ENCODE results near the gene KCTD5. TPM values are rescaled to one million over a fixed set of nuclear protein-coding genes. Genes with fewer than 3 reads are reported as not detected.

Gene KCTD5
- total RNA-seq, 4 donors from 2014 or later, result 15.1 to 31.1 (median 19.5) TPM

DNA sequence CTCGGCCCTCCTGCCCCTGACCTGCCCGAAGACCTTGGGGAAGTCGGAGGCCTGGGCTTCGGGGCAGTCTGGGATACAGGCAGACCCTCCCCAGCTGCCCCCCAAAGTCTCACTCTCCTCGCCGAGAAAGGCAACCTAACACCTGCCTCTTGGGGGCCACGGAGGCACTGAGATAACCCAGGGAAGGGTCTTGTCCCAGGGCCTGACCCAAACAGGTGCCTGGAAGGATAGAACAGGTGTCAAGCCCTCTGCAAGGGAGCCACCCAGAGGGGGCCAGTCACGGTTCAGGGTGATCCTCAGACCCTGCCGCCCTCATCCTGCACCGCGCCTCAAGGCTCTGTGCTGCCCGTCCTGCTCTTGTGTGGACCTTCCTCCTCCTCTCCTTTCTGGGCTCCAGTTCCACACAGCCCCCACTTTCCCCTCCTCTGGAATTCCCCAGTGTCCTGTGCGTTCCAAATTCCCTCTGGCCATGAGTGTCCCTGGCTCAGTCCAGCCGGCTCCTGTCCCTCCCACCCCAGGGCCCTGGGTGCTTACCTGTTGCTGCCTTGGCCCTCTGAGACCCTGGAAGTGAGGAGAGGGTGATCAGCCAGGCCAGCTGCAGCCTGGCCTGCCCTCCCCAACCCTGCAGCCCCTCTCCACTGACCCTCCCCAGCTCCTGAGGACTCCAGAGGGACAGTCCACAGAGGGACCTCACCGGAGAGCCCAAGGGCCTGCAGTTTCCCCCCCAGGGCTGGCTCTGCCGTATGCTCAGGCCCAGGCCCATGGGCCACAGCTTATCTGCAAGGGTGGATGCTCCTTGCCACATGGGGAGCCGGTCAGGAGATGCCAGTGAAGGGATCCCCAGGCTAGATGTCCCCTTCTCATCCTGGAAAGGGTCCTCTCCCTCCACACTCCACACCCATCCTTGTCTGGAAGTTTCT, 33.9 kb downstream of the KCTD5 start:
- peak overlapping the region in 1 of 2 donors; percentile 6 for H3K4me3 ChIP-seq
- peaks cover 21% of the 10 kb centered on the region for H3K27me3 ChIP-seq
- TF ChIP-seq EP300 (IDR thresholded peaks at IDR 0.05) (no peak), POLR2AphosphoS5 (IDR thresholded peaks at IDR 0.05) (no peak), POLR2A (IDR thresholded peaks at IDR 0.05) (no peak)
- TF ChIP-seq, protein P1, sequence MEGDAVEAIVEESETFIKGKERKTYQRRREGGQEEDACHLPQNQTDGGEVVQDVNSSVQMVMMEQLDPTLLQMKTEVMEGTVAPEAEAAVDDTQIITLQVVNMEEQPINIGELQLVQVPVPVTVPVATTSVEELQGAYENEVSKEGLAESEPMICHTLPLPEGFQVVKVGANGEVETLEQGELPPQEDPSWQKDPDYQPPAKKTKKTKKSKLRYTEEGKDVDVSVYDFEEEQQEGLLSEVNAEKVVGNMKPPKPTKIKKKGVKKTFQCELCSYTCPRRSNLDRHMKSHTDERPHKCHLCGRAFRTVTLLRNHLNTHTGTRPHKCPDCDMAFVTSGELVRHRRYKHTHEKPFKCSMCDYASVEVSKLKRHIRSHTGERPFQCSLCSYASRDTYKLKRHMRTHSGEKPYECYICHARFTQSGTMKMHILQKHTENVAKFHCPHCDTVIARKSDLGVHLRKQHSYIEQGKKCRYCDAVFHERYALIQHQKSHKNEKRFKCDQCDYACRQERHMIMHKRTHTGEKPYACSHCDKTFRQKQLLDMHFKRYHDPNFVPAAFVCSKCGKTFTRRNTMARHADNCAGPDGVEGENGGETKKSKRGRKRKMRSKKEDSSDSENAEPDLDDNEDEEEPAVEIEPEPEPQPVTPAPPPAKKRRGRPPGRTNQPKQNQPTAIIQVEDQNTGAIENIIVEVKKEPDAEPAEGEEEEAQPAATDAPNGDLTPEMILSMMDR (IDR thresholded peaks at IDR 0.05), result no peak
- WGBS, 2 donors (ENCODE audit: low coverage in 1 of 2), result 49 to 50% methylated on average over 2 to 4 of the region's 17 CpGs
- H3K27ac ChIP-seq, result no peak overlapping the region
- no peak for ATAC-seq
- H3K4me1 ChIP-seq, result peaks cover 0 to 28% (median 0%) of the 10 kb centered on the region in 3 donors
- no peaks in the 10 kb centered on the region for H3K36me3 ChIP-seq
- no peaks in the 10 kb centered on the region for H3K9me3 ChIP-seq

GRCh38 chr16:2716948-2717347, 34.6 kb downstream of the KCTD5 start:
- Histone ChIP-seq H3K36me3 (no peaks in the 10 kb centered on the region), H3K4me3 (no peak overlapping the region), H3K27ac (no peak overlapping the region), H3K9me3 (no peaks in the 10 kb centered on the region), H3K27me3 (peaks cover 21% of the 10 kb centered on the region), H3K4me1 (peaks cover 0 to 33% (median 0%) of the 10 kb centered on the region in 3 donors)
- no peak for TF ChIP-seq POLR2A (IDR thresholded peaks at IDR 0.05)
- no peak for TF ChIP-seq EP300 (IDR thresholded peaks at IDR 0.05)
- TF ChIP-seq, protein P1 (IDR thresholded peaks at IDR 0.05), result no peak
- no peak for TF ChIP-seq POLR2AphosphoS5 (IDR thresholded peaks at IDR 0.05)
- WGBS, 2 donors (ENCODE audit: low coverage in 1 of 2), result 80 to 100% methylated on average over 1 to 3 of the region's 10 CpGs
- ATAC-seq, result no peak

DNA sequence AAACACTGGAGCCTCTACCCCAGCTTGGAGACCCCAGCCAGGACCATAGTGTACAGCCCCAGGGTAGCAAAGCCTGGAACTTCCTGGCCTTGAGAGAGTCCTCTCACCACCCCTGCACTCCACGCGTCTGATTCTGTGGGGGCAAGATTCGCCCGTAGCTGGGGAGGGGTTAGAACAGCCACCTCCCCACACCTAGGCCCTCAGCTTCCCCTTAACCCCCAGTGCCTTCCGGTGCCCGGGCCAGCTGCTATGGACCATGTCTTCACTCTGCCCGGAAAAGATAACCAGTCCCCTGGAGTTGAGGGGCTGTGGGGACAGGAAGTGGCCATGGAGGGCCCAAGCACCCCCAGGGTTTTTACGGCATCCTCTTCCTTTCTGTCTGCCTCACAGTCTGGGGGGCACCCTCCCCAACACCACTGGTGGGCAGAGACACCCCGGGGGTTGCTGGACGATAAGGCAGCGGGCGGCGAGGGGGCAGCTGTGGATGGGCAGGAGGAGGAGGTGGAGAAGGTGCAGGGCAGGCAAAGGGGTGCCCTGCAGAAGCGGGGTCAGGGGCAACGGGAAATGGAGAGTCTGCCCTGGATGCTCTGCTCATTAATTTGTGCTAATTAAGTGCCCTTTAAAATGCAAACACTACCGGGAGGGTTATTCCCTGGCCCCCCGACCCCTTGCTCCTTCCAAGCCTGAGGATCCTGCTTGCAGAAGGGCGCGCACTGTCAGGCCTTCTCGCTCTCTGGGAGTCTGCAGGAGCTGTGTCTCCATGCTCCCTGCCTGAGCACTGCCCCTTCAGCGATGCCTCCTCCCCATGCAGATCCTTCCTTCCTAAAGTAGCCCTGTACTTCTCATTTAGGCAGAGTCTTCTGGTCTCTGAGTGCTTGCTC, 35.3 kb downstream of the KCTD5 start:
- Histone ChIP-seq H3K9me3 (no peaks in the 10 kb centered on the region), H3K36me3 (no peaks in the 10 kb centered on the region), H3K4me3 (no peak overlapping the region), H3K27ac (no peak overlapping the region), H3K27me3 (peaks cover 21% of the 10 kb centered on the region), H3K4me1 (peaks cover 0 to 33% (median 0%) of the 10 kb centered on the region in 3 donors)
- TF ChIP-seq POLR2AphosphoS5 (IDR thresholded peaks at IDR 0.05) (no peak), EP300 (IDR thresholded peaks at IDR 0.05) (no peak), POLR2A (IDR thresholded peaks at IDR 0.05) (no peak)
- TF ChIP-seq, protein P1 (IDR thresholded peaks at IDR 0.05), result no peak
- no peak for ATAC-seq
- 79 to 88% methylated on average over 6 to 7 of the region's 21 CpGs for WGBS, 2 donors (ENCODE audit: low coverage in 1 of 2)

GRCh38 chr16:2719328-2720063, 37.2 kb downstream of the KCTD5 start:
- WGBS, 2 donors (ENCODE audit: low coverage in 1 of 2), result no CpG with 5 or more reads among the region's 16 CpGs
- peaks cover 22% of the 10 kb centered on the region for H3K27me3 ChIP-seq
- no peak overlapping the region for H3K4me3 ChIP-seq
- no peaks in the 10 kb centered on the region for H3K9me3 ChIP-seq
- ATAC-seq, result no peak
- H3K36me3 ChIP-seq, result no peaks in the 10 kb centered on the region
- no peak for TF ChIP-seq EP300 (IDR thresholded peaks at IDR 0.05)
- no peak for TF ChIP-seq POLR2AphosphoS5 (IDR thresholded peaks at IDR 0.05)
- TF ChIP-seq POLR2A (IDR thresholded peaks at IDR 0.05), result no peak
- TF ChIP-seq, protein P1 (IDR thresholded peaks at IDR 0.05), result no peak
- H3K27ac ChIP-seq, result no peak overlapping the region
- H3K4me1 ChIP-seq, result peaks cover 0 to 33% (median 0%) of the 10 kb centered on the region in 3 donors

Data from gastroesophageal sphincter (tissue), 4 donors.